ENCODE measurements around the gene ATP8B3. TPM values are rescaled to one million over a fixed set of nuclear protein-coding genes. Genes with fewer than 3 reads are reported as not detected.

ATP8B3 gene
- total and polyA plus RNA-seq, 10 of the 15 experiments (the other 5 are each of a cell fraction or from before 2014, with no cell fraction given), result 0.13 to 1.7 (median 0.52) TPM

GRCh38 chr19:1796395-1797142 lies 15.5 kb downstream of the ATP8B3 start:
- Histone ChIP-seq H3K4me3 (no peak overlapping the region), H3K27ac (ENCODE audit: control insufficient read depth, insufficient read depth) (no peak overlapping the region), H3K36me3 (ENCODE audit: control insufficient read depth in 2 of 2, insufficient read depth in 2 of 2, low read length in 1 of 2) (no peaks in the 10 kb centered on the region), H3K27me3 (replicated peaks in 1 of 2; ENCODE audit: control insufficient read depth in 2 of 2, insufficient read depth in 2 of 2, low read length in 1 of 2) (no peaks in the 10 kb centered on the region), H2AFZ (ENCODE audit: control insufficient read depth, low read depth, low read length) (no peak overlapping the region), H3K9me3 (replicated peaks; ENCODE audit: control insufficient read depth, insufficient read depth, low read length) (no peaks in the 10 kb centered on the region), H3K4me2 (ENCODE audit: control insufficient read depth, insufficient read depth) (no peak overlapping the region), H4K20me1 (ENCODE audit: control insufficient read depth, insufficient read depth) (no peaks in the 10 kb centered on the region), H3K4me1 (ENCODE audit: control insufficient read depth, insufficient read depth, low read length) (no peaks in the 10 kb centered on the region), H3K9ac (ENCODE audit: control insufficient read depth, insufficient read depth, low read length) (no peak overlapping the region), H3K79me2 (ENCODE audit: control insufficient read depth, insufficient read depth, low read length) (no peaks in the 10 kb centered on the region)
- no peak for DNase-seq (ENCODE audit: low read depth, low spot score)
- TF ChIP-seq CHD4 (IDR thresholded peaks at IDR 0.05), result no peak
- TF ChIP-seq EGR1 (IDR thresholded peaks at IDR 0.05; ENCODE audit: borderline replicate concordance in 1 of 2, low read depth in 2 of 2, low read length in 2 of 2), result no peak
- no peak for TF ChIP-seq E4F1 (IDR thresholded peaks at IDR 0.05; ENCODE audit: borderline replicate concordance, partially characterized antibody)
- no peak for TF ChIP-seq RELB (IDR thresholded peaks at IDR 0.05; ENCODE audit: low read depth)
- no peak for TF ChIP-seq ATF7 (IDR thresholded peaks at IDR 0.05; ENCODE audit: low read depth)
- TF ChIP-seq YY1 (IDR thresholded peaks at IDR 0.05; ENCODE audit: low read depth, low read length), result no peak
- TF ChIP-seq ZNF24 (IDR thresholded peaks at IDR 0.05), result no peak
- no peak for TF ChIP-seq PBX3 (IDR thresholded peaks at IDR 0.05; ENCODE audit: insufficient replicate concordance, low read depth, low read length)
- ChIA-PET POLR2A (interaction anchor here (0.6 kb wide), 1 partner anchor 210 kb away, joined by 8 read pairs; no protein-coding TSS in a partner anchor), SMC1A (ENCODE audit: uncharacterized antibody, unreplicated experiment) (interaction anchor here (0.6 to 1.1 kb wide), 3 partner anchors 124 to 257 kb away, joined by 3 read pairs; no protein-coding TSS in a partner anchor), CTCF (interaction anchor here (1.0 to 3.5 kb wide), 3 partner anchors 15 to 250 kb away, joined by 5 to 16 read pairs (median 7); no protein-coding TSS in a partner anchor), RAD21 (ENCODE audit: unreplicated experiment) (interaction anchor here (1.7 kb wide), 1 partner anchor 250 kb away, joined by 4 read pairs; no protein-coding TSS in a partner anchor)
- no peak for ATAC-seq
- no TSS peak for BruUV-seq (replicated peaks)
- 56% methylated on average over 51 of the region's 52 CpGs for WGBS (ENCODE audit: insufficient coverage, insufficient replicate concordance, low lambda C conversion rate, missing lambda C conversion rate)
- FAIRE-seq, result no peak
- intact Hi-C loops (cut with micrococcal nuclease; ENCODE audit: unreplicated experiment) (no loop called here), in situ Hi-C loops (cut with MboI) (no loop called here)

Measured in GM12878 (cell line).